Sigmoid colon (tissue), 4 donors: ENCODE results near the gene CHRM4.

ENCODE experiments used
- POLR2A ChIP-seq, 2 donors: fragments of 450-650 bp; IDR thresholded peaks; one replicate each; pipeline ENCODE4 v1.6.1; 2016; ENCODE audit warnings: antibody characterized with exemption in 2 of 2, mild to moderate bottlenecking in 2 of 2, moderate library complexity in 2 of 2
- POLR2AphosphoS5 ChIP-seq, 4 donors: sonication (generic); formaldehyde crosslinking; IDR thresholded peaks; one replicate each; pipeline ENCODE4 v1.6.1; 2017; ENCODE audit warnings: antibody characterized with exemption in 4 of 4
- TF ChIP-seq, protein P1 (sequence below), 4 experiments: fragments of 450-650 bp in 3 of 4; fragments of 200-600 bp in 1 of 4; IDR thresholded peaks; one replicate each; pipeline ENCODE4 v1.5.1; 2016 to 2019; ENCODE audit warnings: antibody characterized with exemption in 4 of 4, mild to moderate bottlenecking in 3 of 4, moderate library complexity in 2 of 4

DNA sequence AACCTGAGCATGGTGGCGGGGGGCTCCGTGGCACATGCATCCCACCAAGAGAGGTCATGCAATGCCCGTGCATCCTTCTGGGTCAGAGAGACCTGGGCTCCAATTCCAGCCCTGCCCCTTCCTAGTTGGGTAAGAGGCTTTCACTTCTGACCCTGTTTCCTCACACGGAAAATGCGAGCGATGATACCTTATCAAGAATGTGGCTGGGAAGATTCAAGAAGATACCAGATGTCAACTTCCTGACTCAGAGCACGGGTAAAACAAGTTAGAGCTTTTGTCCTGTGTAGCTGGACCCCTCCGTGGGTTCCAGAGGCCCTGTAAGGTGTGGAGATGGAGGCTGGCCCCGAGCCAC lies 53.0 kb downstream of the CHRM4 start:
- no peak for TF ChIP-seq POLR2AphosphoS5 (IDR thresholded peaks at IDR 0.05)
- TF ChIP-seq, protein P1, sequence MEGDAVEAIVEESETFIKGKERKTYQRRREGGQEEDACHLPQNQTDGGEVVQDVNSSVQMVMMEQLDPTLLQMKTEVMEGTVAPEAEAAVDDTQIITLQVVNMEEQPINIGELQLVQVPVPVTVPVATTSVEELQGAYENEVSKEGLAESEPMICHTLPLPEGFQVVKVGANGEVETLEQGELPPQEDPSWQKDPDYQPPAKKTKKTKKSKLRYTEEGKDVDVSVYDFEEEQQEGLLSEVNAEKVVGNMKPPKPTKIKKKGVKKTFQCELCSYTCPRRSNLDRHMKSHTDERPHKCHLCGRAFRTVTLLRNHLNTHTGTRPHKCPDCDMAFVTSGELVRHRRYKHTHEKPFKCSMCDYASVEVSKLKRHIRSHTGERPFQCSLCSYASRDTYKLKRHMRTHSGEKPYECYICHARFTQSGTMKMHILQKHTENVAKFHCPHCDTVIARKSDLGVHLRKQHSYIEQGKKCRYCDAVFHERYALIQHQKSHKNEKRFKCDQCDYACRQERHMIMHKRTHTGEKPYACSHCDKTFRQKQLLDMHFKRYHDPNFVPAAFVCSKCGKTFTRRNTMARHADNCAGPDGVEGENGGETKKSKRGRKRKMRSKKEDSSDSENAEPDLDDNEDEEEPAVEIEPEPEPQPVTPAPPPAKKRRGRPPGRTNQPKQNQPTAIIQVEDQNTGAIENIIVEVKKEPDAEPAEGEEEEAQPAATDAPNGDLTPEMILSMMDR (IDR thresholded peaks at IDR 0.05), result no peak
- TF ChIP-seq POLR2A (IDR thresholded peaks at IDR 0.05), result no peak
